Upper lobe of left lung (tissue), 6 donors: Measurements from ENCODE around the gene TBL1XR1. TPM values are rescaled to one million over a fixed set of nuclear protein-coding genes. Genes with fewer than 3 reads are reported as not detected.
A peak's percentile ranks its signal among the peaks of the same experiment; 100 is the strongest.

Experiments used
- ATAC-seq, 2 donors: fragments of 200-7000 bp; cut with Tn5 transposase; one replicate each; pipeline ENCODE4 v1.9.1; 2022; ENCODE audit warnings: mild to moderate bottlenecking in 2 of 2, moderate library complexity in 2 of 2; ENCODE audit not compliant: low FRiP score in 2 of 2
- DNase-seq, 2 donors: peaks; one replicate each; pipeline ENCODE4 v3.0.0-alpha.2; 2019 to 2020
- H3K27ac ChIP-seq, 4 donors: fragments of 200-600 bp; sonication (generic); one replicate each; pipeline ENCODE4 v1.5.1; 2016 to 2019
- H3K27me3 ChIP-seq, 4 donors: fragments of 200-600 bp; sonication (generic); one replicate each; pipeline ENCODE4 v1.5.1; 2017 to 2019
- H3K36me3 ChIP-seq, 4 donors: fragments of 200-600 bp; sonication (generic); one replicate each; pipeline ENCODE4 v1.5.1; 2016 to 2019
- H3K4me1 ChIP-seq, 4 donors: fragments of 200-600 bp; sonication (generic); one replicate each; pipeline ENCODE4 v1.5.1; 2018 to 2019
- H3K4me3 ChIP-seq, 4 donors: fragments of 200-600 bp; sonication (generic); one replicate each; pipeline ENCODE4 v1.5.1; 2017 to 2019; ENCODE audit warnings: mild to moderate bottlenecking in 2 of 4, moderate library complexity in 1 of 4
- H3K9me3 ChIP-seq, 4 donors: fragments of 200-600 bp; sonication (generic); one replicate each; pipeline ENCODE4 v1.5.1; 2018 to 2019
- CTCF ChIP-seq, 6 experiments: fragments of 450-650 bp in 4 of 6; fragments of 200-600 bp in 2 of 6; sonication (generic) in 2 of 6; IDR thresholded peaks; one replicate each; pipeline ENCODE4 v1.5.1; 2016 to 2019; ENCODE audit warnings: antibody characterized with exemption in 6 of 6
- EP300 ChIP-seq, 4 donors: sonication (generic); formaldehyde crosslinking; IDR thresholded peaks; one replicate each; pipeline ENCODE4 v1.5.1; 2017; ENCODE audit warnings: antibody characterized with exemption in 4 of 4, control low read depth in 2 of 4
- POLR2A ChIP-seq, 4 donors: fragments of 450-650 bp; IDR thresholded peaks; one replicate each; pipeline ENCODE4 v1.5.1; 2016 to 2017; ENCODE audit warnings: antibody characterized with exemption in 4 of 4, mild to moderate bottlenecking in 2 of 4
- POLR2AphosphoS5 ChIP-seq, 2 donors: sonication (generic); formaldehyde crosslinking; IDR thresholded peaks; one replicate each; pipeline ENCODE4 v1.5.1; 2017; ENCODE audit warnings: antibody characterized with exemption in 2 of 2
- WGBS, 2 donors: methylation state at CpG; one replicate each; pipeline ENCODE4 v1.1.5; 2017 to 2018; 5-methylcytosine and 5-hydroxymethylcytosine counted together
- total RNA-seq, 6 donors: library from RNA; depleted of rRNA in 4 of 6; stranded (reverse); fragments of >200 nt in 4 of 6; gene quantifications; one replicate each; pipeline versions ENCODE4 v1.1.0 to v1.2.1, GENCODE V29; 2016 to 2021
- donor health status: DM: no; HTN: no; CAD: no; lungs with moderate emphysema.
- donor health status: DM: no; HTN: yes; CAD: no; lungs with severe emphysema.

The TBL1XR1 gene
- total RNA-seq, 6 donors from 2014 or later = 46.1 to 156 (median 86.6) TPM

GRCh38 chr3:177053107-177053506 is 144.2 kb downstream of the TBL1XR1 start:
- no peak overlapping the region for H3K27ac ChIP-seq
- TF ChIP-seq POLR2A (IDR thresholded peaks at IDR 0.05) = no peak
- no peak for TF ChIP-seq CTCF (IDR thresholded peaks at IDR 0.05)
- TF ChIP-seq EP300 (IDR thresholded peaks at IDR 0.05) = no peak
- TF ChIP-seq POLR2AphosphoS5 (IDR thresholded peaks at IDR 0.05) = no peak
- H3K27me3 ChIP-seq = no peaks in the 10 kb centered on the region
- ATAC-seq (no peak), DNase-seq (no peak)
- no peak overlapping the region for H3K4me3 ChIP-seq
- no peaks in the 10 kb centered on the region for H3K9me3 ChIP-seq
- peaks cover 5 to 20% (median 11%) of the 10 kb centered on the region in 4 donors for H3K36me3 ChIP-seq
- WGBS, 2 donors = 90 to 93% methylated on average over 2 of the region's 2 CpGs
- H3K4me1 ChIP-seq = peaks cover 0 to 11% (median 3%) of the 10 kb centered on the region in 4 donors

- no peak for ATAC-seq
- no peak overlapping the region for H3K27ac ChIP-seq
- H3K4me3 ChIP-seq = no peak overlapping the region
- H3K4me1 ChIP-seq = peaks cover 0 to 6% (median 2%) of the 10 kb centered on the region in 4 donors
- no peaks in the 10 kb centered on the region for H3K27me3 ChIP-seq
- TF ChIP-seq POLR2A (IDR thresholded peaks at IDR 0.05) (no peak), POLR2AphosphoS5 (IDR thresholded peaks at IDR 0.05) (no peak)
- WGBS, 2 donors = 73 to 84% methylated on average over 4 of the region's 4 CpGs
- H3K36me3 ChIP-seq = peaks cover 5 to 37% (median 18%) of the 10 kb centered on the region in 4 donors
- no peak for DNase-seq
- no peaks in the 10 kb centered on the region for H3K9me3 ChIP-seq
These were observed 145.9 kb downstream of the TBL1XR1 start for GRCh38 chr3:177051411-177051810.

DNA sequence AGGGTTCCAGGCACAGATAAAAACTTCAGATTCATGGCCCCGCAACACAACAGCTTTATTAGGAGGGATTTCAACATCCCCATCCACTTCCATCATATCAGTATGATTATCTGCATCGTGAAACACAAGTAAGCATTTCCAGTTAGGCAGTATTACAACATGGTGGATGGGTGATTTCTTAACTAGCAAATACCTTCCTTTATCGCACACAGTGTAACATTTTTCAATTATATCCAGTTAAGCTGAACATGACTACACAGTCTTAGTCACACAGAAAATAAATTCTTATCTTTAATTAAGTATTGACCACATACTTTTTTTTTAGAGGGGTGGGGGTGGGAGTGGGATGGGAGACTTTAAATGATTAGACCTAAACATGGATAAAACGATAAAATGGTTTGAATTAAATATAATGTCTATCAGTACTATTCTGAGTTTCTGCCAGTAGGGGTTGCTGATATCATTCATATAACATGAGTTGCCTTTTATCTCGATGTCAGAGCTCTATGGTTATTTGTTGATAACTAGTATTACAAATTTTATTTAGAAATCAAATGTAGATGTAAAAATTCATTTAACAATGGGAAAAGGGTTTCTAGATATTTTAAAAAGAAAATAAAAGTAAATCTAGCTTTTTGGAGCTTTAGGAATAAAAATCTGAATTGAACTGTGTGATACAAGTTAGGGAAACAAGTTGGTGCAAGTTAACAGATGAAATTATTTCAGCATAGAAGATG is 146.6 kb downstream of the TBL1XR1 start:
- Histone ChIP-seq H3K27me3 (no peaks in the 10 kb centered on the region), H3K36me3 (peaks cover 5 to 44% (median 22%) of the 10 kb centered on the region in 4 donors), H3K4me1 (peaks cover 0 to 3% (median 0%) of the 10 kb centered on the region in 4 donors), H3K9me3 (no peaks in the 10 kb centered on the region), H3K4me3 (no peak overlapping the region), H3K27ac (no peak overlapping the region)
- TF ChIP-seq EP300 (IDR thresholded peaks at IDR 0.05) = no peak
- TF ChIP-seq CTCF (IDR thresholded peaks at IDR 0.05) = peak; percentile 35 to 70 (median 59)
- TF ChIP-seq POLR2A (IDR thresholded peaks at IDR 0.05) = no peak
- no peak for TF ChIP-seq POLR2AphosphoS5 (IDR thresholded peaks at IDR 0.05)
- WGBS, 2 donors = 39 to 40% methylated on average over 5 of the region's 5 CpGs
- ATAC-seq = peak in 1 of 2 donors; percentile 75
- no peak for DNase-seq

- Histone ChIP-seq H3K27ac (no peak overlapping the region), H3K4me1 (peaks cover 0 to 16% (median 10%) of the 10 kb centered on the region in 4 donors), H3K4me3 (no peak overlapping the region), H3K36me3 (peaks cover 7 to 68% (median 30%) of the 10 kb centered on the region in 4 donors), H3K9me3 (no peaks in the 10 kb centered on the region), H3K27me3 (no peaks in the 10 kb centered on the region)
- 86 to 88% methylated on average over 2 of the region's 2 CpGs for WGBS, 2 donors
- DNase-seq = no peak
- TF ChIP-seq POLR2A (IDR thresholded peaks at IDR 0.05) (no peak), EP300 (IDR thresholded peaks at IDR 0.05) (no peak), CTCF (IDR thresholded peaks at IDR 0.05) (no peak), POLR2AphosphoS5 (IDR thresholded peaks at IDR 0.05) (no peak)
- ATAC-seq = no peak
These were observed 151.5 kb downstream of the TBL1XR1 start for GRCh38 chr3:177045767-177046166.

- H3K36me3 ChIP-seq = peaks cover 7 to 68% (median 30%) of the 10 kb centered on the region in 4 donors
- WGBS, 2 donors = 95 to 98% methylated on average over 7 of the region's 7 CpGs
- TF ChIP-seq POLR2A (IDR thresholded peaks at IDR 0.05) = no peak
- no peak for TF ChIP-seq POLR2AphosphoS5 (IDR thresholded peaks at IDR 0.05)
- no peak for TF ChIP-seq EP300 (IDR thresholded peaks at IDR 0.05)
- no peak for TF ChIP-seq CTCF (IDR thresholded peaks at IDR 0.05)
- H3K9me3 ChIP-seq = no peaks in the 10 kb centered on the region
- no peak overlapping the region for H3K4me3 ChIP-seq
- ATAC-seq = no peak
- H3K4me1 ChIP-seq = peaks cover 0 to 19% (median 11%) of the 10 kb centered on the region in 4 donors
- no peak for DNase-seq
- no peak overlapping the region for H3K27ac ChIP-seq
- H3K27me3 ChIP-seq = no peaks in the 10 kb centered on the region
These were observed 152.1 kb downstream of the TBL1XR1 start for GRCh38 chr3:177045222-177045621.
